Brain pericyte (primary cell): ENCODE measurements around the gene ATP4B.

Experiments used
- DNase-seq: peaks from one replicate; pipeline ENCODE4 v3.0.0-alpha.2; 2012; ENCODE audit warnings: low read depth, low spot score

Gene ATP4B

DNA sequence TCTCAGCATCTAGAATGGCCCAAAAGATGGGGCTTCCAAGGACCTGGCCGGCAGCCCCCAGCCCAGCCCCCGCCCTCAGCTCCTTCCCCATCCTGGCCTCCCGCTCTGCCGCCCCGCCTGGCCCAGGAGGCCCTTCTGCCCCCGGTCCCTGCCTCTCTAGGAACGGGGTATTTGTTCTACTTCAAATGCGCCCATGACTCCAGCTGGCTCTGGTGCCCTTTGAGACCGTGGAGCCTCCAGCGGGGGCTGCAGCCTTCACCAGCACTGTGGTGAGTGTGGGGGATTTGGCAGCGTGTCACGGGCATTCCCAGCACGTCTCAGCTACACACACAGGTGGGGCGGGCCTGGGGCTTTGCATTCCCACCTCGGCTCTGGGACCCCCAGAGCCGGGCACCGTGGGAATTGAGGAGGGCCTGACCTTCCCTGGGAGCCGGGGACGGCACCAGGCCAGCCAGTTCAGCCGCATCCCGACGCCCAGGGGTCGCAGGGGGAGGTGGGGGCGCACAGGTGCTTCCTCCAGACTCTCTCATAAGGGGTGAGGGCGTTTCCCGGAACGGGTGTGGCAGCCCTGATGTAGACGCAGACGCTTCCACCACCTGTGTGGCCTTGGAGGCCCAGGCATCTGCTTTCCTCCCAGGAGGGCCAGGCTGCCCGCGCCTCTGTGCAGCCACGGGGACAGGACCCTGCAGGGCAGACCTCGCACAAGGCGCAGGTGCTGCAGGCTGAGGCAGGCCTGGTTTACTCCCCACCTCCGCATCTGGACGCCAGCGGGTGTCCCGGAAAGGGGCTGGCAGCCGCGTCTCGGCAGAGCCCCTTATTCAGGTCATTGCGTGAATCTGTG lies 947 bp downstream of the ATP4B start:
- no peak for DNase-seq

- DNase-seq = no peak
Measured at GRCh38 chr13:113656003-113656588, 1.9 kb downstream of the ATP4B start.

DNA sequence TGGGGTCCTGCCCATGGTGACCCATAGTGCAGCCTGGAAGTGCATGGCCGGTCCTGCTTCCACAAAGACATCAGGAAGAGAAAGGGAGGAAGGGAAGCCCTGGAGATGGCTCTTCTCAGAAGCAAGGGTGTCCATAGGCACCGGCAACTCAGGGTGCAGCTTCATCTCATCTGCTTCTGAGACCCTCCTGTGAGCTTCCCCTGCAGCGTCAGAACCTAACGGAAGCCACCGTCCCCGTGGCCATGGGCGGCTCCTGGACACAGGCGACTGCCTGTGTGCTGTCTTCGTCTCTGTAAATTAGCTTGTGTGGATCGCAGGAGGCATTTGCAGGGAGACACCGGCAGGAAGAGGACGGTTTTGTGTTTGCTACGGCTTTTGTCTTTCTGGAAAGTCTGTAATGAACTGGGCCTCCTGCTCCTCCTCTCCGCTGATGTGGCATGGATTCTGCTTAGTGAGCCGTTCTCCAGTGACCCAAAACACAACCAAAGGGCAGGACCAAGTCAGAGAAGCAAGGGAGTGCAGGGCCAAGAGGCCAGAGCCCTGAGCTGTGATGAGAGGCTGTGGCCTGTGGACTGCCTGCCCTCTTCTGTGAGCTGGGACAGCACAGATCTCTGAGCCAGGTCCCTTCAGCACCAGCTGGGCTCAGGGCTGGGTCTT lies 2.5 kb downstream of the ATP4B start:
- no peak for DNase-seq

- no peak for DNase-seq
Measured at GRCh38 chr13:113654591-113655345, 3.2 kb downstream of the ATP4B start.

GRCh38 chr13:113654175-113654560 lies 3.8 kb downstream of the ATP4B start:
- no peak for DNase-seq

DNA sequence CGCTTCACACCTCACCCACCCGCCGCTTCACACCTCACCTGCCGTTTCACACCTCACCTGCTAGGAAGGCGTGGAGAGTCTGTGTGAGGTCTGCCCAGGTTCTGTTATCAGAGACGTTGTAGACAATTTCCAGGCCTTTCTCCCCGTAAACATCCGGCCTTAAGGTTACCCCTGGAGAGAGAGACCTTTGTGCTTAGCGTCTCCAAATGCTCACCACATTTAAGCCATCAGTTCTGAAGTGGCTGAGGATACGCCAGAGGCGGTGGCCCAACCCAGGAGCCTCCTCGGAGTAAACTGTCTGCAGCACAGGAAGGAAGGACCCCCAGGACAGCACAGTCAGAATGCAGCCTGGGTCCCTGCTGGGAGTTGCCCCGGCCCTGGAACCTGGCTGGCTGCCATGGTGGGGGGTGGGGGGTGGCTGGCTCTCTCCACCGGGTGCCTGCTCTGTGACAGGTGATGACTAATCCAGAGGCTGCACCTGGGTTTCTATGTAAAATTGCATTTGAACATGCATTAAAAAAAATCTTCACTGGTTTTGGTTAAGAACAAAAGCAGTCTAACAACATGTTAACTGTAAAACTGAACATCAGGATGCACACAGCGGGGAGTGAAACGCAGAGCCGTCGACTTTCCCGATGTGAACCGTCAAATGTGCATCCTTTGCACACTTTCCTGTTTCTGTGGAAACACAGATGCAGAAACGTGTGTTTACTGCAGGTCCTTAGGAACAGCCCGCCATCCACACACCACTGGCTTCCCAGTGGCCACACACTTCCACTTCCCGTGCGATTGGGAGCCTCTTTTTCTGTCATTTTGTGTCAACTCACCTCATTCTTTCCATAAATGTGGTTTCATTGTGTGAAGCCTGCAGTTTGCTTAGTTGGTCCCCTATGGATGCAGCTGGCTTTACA lies 4.5 kb downstream of the ATP4B start:
- DNase-seq = no peak

DNA sequence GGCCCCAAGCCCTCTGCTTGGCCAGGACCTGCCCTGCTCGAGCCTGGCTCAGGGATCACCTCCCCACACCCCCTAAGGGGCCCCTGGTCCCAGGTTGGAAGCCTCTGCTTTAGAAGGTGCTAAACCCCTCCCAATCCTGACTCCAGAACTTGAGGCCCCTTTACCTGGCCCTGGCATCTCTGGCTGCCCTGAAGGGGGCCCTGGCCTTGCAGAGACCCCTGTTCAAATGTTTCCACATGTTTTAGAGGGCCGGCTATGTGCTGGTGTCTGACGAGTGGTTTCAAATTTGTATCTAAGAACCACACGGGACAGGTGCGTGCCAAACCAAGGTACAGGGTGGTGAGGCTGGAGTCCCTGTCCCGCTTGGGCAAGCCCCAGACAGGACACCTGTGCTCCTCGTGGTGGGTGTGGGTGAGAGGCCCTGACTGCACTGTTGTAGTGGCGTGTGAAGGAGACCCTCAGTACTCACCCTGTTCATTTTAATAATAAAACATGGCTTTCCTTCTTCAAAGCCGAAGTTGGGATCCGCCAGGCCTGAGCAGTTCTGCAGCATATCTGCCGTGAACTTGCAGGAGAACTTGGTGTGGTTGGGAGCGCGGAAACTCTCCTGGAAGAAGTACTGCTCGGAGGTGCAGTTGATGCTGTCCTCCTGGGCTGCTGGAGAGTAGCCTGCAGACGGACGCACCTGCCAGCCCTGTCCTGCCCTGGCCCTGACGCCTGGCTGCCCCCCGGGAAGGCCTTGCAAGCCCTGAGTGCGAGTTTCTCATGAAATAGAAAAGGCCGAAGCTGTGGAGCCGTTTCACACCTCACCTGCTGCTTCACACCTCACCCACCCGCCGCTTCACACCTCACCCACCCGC lies 5.4 kb downstream of the ATP4B start:
- no peak for DNase-seq

DNA sequence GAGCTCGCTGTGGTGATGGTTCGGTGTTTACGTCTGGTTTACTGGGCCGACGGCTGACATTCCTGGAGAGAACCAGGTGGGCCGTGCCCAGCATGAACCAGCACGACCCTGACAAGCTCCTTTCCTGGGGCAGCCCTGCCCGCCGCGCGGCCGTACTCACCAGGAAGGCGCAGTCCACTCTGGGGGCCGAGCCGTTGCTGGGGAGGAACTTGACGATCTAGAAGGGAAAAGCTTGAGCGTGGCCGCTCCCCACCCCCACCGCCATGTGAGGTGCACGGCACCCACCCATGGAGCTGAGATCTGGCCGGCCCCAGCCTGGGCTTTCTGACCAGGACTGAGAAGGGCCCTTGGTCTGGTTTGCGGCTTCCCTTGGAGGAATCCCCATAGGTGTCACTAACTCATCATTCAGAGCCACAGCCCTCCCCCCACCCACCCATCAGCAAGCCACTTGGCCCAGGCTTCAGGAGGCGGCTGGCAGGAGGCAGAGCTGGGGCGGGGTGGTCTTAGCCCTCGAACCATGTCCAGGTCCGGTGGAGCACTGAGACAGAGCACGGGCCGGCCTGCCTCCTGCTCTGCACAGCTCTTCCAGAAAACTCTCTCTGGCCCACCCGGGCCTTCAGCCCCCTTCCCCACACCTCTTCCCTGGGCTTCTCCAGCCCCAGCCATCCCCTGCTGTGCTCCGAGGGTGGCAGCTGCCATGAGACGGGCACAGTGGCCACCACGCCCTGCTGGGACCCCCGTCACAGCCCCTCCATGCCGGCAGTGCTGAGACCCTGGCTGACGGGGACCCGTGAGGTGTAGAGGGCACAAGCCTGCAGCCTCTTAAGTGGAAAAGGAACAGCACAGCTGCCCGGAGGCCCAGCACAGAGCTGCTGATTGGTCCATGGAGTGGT lies 6.2 kb downstream of the ATP4B start:
- no peak for DNase-seq

DNA sequence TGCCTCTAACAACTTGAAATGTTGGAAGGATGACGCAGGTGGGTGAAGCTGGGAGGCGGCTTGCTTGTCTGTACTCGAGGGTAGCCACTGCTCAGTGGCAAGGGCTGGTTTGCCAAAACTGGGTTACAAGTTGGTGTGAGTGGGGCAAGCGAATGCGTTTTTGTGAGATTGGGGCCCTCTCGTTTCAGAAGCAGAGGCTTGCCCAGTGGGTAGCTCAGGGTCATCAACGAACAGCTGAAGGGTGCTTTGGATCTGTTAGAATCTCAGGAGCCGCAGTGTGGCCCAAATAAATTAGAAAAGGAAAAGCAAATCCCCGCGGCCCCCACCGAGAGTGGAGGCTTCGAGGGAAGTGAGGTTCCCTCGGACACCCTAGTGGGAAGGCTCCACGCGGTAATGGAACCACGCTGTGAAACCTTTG lies 7.3 kb downstream of the ATP4B start:
- DNase-seq = no peak

- no peak for DNase-seq
Measured at GRCh38 chr13:113650275-113650674, 7.7 kb downstream of the ATP4B start.

DNA sequence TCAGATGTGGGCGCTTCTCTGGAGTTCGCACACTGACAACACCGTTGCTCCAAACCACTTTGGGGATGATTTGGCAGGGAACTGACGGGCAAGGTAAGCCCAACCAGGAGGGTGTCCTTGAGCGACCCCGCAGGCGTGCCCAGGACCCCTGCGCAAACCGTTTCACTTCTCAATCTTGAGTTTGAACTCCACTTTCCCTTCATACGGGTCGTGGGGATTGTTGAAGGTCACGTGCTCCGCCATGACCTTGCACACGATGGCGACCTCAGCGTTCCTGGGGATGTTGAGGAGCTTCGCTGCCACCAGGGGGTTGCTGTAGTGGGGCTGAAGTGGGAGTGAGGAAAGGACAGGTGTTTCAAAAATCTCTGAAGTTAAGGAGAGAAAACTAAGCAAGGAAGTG lies 8.8 kb downstream of the ATP4B start:
- DNase-seq = no peak

GRCh38 chr13:113648216-113648610 lies 9.8 kb downstream of the ATP4B start:
- DNase-seq = no peak

GRCh38 chr13:113647351-113648215 lies 10.4 kb downstream of the ATP4B start:
- peak; percentile 38 for DNase-seq

- DNase-seq = no peak
Measured at GRCh38 chr13:113646921-113647340, 11.1 kb downstream of the ATP4B start.

DNA sequence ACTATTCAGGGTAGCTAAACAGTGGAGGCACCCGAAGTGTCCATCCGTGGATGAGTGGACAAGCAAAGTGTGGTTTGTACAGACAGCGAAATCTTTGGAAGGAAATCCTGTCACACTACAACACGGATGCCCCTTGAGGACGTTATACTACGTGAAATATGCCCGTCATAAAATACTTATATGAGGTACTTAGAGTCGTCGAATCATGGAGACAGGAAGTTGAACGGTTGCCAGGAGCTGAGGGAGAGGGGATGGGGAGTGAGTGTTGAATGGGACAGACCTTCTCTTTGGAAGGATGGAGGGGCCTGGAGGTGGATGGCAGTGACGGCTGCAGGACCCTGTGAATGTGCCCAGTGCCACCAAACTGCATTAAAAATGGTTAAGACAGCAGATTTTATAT lies 11.6 kb downstream of the ATP4B start:
- no peak for DNase-seq

- no peak for DNase-seq
Measured at GRCh38 chr13:113645329-113645728, 12.7 kb downstream of the ATP4B start.

- no peak for DNase-seq
Measured at GRCh38 chr13:113644800-113645199, 13.2 kb downstream of the ATP4B start.

GRCh38 chr13:113643593-113643992 lies 14.4 kb downstream of the ATP4B start:
- no peak for DNase-seq
